ENCODE measurements around the gene DAPK3.
"Not testable (repeated sequence)": the region's sequence is repeated elsewhere in the genome, so short reads cannot be mapped to it uniquely, and the experiment has no call there.

DAPK3 gene

GRCh38 chr19:3961007-3961406 is 9.9 kb downstream of the DAPK3 start:
- H3K4me1 Mint-ChIP-seq = no peaks in the 10 kb centered on the region

DNA sequence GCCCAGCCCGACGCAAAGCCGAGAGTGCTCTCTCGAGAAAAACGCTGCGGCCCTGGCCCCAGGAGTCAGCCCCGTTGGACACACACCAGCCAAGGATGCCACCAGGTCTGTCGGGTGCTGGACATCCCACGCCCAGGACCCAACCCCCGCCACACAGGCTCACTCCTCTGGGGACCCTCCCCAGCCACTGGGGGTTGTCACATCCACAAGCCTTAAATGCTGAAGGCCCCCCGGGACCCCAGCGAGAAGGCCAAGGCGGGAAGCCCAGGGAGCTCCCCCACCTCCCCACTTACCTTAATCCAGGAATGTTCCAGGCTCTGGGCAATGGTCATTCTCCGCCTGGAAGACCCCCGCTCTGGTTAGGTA is 11.2 kb downstream of the DAPK3 start:
- DNase-seq (ENCODE audit: low spot score in 2 of 2) (no peak), ATAC-seq (ENCODE audit: low read depth) (no peak)
- H3K9me3 Mint-ChIP-seq = no peaks in the 10 kb centered on the region
- no peaks in the 10 kb centered on the region for H3K27me3 Mint-ChIP-seq
- no peaks in the 10 kb centered on the region for H3K4me1 Mint-ChIP-seq
- H3K36me3 Mint-ChIP-seq = peaks cover 9% of the 10 kb centered on the region
- H3K27ac Mint-ChIP-seq = no peak overlapping the region
- H3K4me3 Mint-ChIP-seq = no peak overlapping the region

More at GRCh38 chr19:3961007-3961406, 9.9 kb downstream of the DAPK3 start:
- no peak for DNase-seq (ENCODE audit: low spot score in 2 of 2)
- no peak for ATAC-seq (ENCODE audit: low read depth)
- H3K27me3 Mint-ChIP-seq = no peaks in the 10 kb centered on the region
- no peak overlapping the region for H3K4me3 Mint-ChIP-seq
- H3K27ac Mint-ChIP-seq = no peak overlapping the region
- peaks cover 11% of the 10 kb centered on the region for H3K36me3 Mint-ChIP-seq
- no peaks in the 10 kb centered on the region for H3K9me3 Mint-ChIP-seq

DNA sequence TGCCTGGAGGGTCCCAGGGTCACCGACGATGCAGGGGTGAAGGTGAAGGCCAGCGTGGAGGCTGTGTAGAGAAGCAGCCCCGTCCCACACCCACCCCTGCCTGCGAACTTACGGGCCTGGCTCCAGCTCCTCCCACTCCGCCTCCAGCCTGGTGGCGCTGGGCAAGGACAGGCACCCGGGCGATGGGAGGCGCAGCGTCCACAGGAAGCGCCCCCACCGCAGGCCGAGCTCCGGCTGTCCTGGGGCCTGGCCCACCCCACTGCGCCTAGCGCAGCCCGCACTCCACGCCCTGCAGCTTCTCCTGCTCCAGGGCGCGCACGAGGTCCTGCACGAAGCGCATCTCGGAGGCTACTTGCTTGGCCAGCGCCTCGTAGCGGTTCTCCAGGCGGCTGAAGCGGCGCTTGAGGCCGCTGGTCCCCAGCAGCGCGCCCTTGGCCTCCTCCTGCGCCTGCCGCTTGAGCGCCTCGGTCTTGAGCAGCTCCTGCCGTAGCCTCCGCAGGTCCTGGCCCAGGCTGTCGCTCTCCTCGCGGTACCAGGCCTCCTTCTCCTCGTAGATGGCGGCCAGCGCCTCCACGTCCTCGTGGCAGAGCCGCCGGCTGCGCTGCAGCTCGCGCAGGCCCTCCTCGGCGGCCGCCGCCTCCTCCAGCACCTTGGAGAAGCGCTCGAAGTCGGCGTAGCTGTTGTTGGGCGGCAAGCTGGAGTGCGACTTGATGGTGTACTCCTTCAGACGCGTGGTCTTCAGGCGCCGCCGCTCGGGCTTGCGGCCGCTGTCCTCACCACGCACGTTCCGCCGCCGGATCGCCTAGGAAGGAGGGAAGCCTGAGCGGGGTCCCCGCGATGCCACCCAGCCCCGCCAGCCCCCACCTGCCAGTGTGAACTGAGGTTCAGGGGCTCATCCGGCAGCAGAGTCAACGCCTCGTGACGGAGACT is 11.8 kb downstream of the DAPK3 start:
- ATAC-seq (ENCODE audit: low read depth) = no peak

GRCh38 chr19:3955688-3956087 is 15.2 kb downstream of the DAPK3 start:
- DNase-seq (ENCODE audit: low spot score in 2 of 2) = no peak
- Mint-ChIP-seq H3K4me3 (no peak overlapping the region), H3K36me3 (peaks cover 3% of the 10 kb centered on the region), H3K9me3 (no peaks in the 10 kb centered on the region), H3K27me3 (peaks cover 1% of the 10 kb centered on the region), H3K4me1 (peaks cover 2% of the 10 kb centered on the region), H3K27ac (no peak overlapping the region)
- no peak for ATAC-seq (ENCODE audit: low read depth)

More for the DNA sequence above, 11.8 kb downstream of the DAPK3 start:
- DNase-seq (ENCODE audit: low spot score in 2 of 2) = no peak
- peaks cover 9% of the 10 kb centered on the region for H3K36me3 Mint-ChIP-seq
- H3K4me3 Mint-ChIP-seq = no peak overlapping the region
- no peaks in the 10 kb centered on the region for H3K4me1 Mint-ChIP-seq
- H3K27ac Mint-ChIP-seq = no peak overlapping the region
- H3K27me3 Mint-ChIP-seq = no peaks in the 10 kb centered on the region
- H3K9me3 Mint-ChIP-seq = no peaks in the 10 kb centered on the region

- not testable (repeated sequence) for H3K4me3 Mint-ChIP-seq; H3K4me1 Mint-ChIP-seq; ATAC-seq (ENCODE audit: low read depth); H3K27me3 Mint-ChIP-seq; H3K27ac Mint-ChIP-seq; DNase-seq (ENCODE audit: low spot score in 2 of 2); H3K9me3 Mint-ChIP-seq; H3K36me3 Mint-ChIP-seq
These were observed 15.6 kb downstream of the DAPK3 start for GRCh38 chr19:3955276-3955675.

- Mint-ChIP-seq H3K36me3 (peaks cover 2% of the 10 kb centered on the region), H3K27me3 (peaks cover 1% of the 10 kb centered on the region), H3K27ac (no peak overlapping the region), H3K9me3 (no peaks in the 10 kb centered on the region), H3K4me1 (peaks cover 2% of the 10 kb centered on the region), H3K4me3 (no peak overlapping the region)
- no peak for DNase-seq (ENCODE audit: low spot score in 2 of 2)
- ATAC-seq (ENCODE audit: low read depth) = no peak
These were observed 16.8 kb downstream of the DAPK3 start for GRCh38 chr19:3954107-3954506.

DNA sequence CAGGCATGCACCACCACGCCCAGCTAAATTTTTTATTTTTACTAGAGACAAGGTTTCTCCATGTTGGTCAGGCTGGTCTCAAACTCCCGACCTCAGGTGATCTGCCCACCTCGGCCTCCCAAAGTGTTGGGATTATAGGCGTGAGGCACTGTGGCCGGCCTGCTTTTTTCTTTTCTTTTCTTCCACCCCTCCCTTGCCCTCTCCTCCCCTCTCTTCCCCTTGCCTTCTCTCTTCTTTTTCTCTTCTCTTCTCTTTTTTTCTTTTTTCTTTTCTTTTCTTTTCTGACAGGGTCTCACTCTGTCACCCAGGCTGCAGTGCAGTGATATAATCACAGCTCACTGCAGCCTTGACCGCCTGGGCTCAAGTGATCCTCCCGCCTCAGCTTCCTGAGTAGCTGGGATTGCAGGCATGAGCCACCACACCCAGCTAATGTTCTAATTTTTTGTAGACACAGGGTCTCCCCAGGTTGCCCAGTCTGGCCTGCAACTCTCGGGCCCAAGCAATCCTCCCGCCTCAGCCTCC is 18.1 kb downstream of the DAPK3 start:
- H3K36me3 Mint-ChIP-seq; H3K4me3 Mint-ChIP-seq; DNase-seq (ENCODE audit: low spot score in 2 of 2): not testable (repeated sequence)

GRCh38 chr19:3950871-3951861 is 19.7 kb downstream of the DAPK3 start:
- H3K4me1 Mint-ChIP-seq = peaks cover 2% of the 10 kb centered on the region
- peak overlapping the region; percentile 39 for H3K4me3 Mint-ChIP-seq
- peaks cover 7% of the 10 kb centered on the region for H3K27me3 Mint-ChIP-seq
- no peak for DNase-seq (ENCODE audit: low spot score in 2 of 2)
- H3K36me3 Mint-ChIP-seq = peaks cover 4% of the 10 kb centered on the region
- H3K9me3 Mint-ChIP-seq = no peaks in the 10 kb centered on the region
- peak; percentile 29 for ATAC-seq (ENCODE audit: low read depth)
- no peak overlapping the region for H3K27ac Mint-ChIP-seq

More for the DNA sequence above, 18.1 kb downstream of the DAPK3 start:
- not testable (repeated sequence) for H3K4me1 Mint-ChIP-seq; H3K9me3 Mint-ChIP-seq; H3K27me3 Mint-ChIP-seq; H3K27ac Mint-ChIP-seq; ATAC-seq (ENCODE audit: low read depth)

DNA sequence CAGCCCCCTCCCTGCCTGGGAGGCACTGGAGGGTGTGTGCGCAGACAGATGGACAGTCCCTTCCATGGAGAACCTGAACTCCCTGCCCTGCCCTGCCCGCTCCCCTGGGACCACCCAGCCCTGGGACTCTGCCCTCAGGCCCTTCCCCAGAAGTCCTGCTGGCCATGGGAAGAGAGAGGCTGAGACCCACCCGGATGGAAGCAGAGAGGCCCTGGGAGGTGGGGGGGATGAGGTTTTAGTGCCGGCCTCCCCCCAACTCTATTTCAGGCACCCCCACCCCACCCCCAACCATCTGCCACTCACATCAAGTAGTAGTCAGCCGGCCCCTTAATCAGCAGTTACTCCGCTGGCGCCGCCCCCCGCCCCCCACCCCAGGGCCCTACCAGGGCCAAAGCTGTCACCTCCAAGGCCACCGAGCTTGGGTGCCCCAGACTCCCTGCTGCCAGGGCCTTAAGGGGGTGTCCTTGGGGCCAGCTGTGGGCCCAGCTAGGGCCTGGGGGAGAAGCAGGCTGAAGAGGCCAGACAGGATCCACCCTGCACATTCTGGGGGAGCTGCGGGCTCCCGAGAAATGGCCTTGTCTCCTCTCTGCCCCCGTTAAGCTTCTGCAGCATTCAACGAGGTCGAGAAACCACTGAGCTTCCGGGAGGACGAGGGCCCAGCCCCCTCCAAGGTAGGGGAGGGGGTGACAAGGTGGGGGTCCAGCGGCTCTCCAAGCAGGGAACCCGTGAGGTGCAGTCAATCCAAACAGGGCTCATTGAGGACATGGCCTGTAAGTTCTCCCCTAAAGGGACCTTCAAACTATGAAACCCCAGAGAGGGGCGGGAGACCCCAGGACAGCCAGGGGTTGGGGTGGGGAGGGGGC is 20.7 kb downstream of the DAPK3 start:
- no peak overlapping the region for H3K27ac Mint-ChIP-seq
- peaks cover 2% of the 10 kb centered on the region for H3K4me1 Mint-ChIP-seq
- peaks cover 9% of the 10 kb centered on the region for H3K27me3 Mint-ChIP-seq
- H3K36me3 Mint-ChIP-seq = peaks cover 2% of the 10 kb centered on the region
- DNase-seq (ENCODE audit: low spot score in 2 of 2) = no peak
- no peaks in the 10 kb centered on the region for H3K9me3 Mint-ChIP-seq
- no peak for ATAC-seq (ENCODE audit: low read depth)
- no peak overlapping the region for H3K4me3 Mint-ChIP-seq

DNA sequence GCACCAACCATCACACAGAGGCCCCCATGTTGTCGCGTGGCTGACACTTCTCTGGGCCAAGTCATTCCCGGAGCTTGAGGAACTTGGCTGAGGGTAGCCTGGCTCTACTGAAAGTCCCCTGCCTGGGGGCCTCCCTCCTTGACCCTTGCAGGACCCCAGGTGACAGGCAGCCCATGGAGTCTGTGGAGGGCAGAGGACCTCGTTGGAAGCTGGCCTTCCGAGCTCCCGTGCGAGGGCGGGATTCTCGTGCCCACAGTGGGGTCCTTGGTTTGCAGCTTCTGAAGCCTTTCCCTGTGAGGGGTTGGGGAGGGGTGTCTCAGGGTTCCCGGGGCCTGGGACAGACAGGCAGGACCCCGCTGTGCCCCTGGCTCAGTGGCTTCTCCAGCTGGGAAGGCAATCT is 21.6 kb downstream of the DAPK3 start:
- H3K4me3 Mint-ChIP-seq = no peak overlapping the region
- H3K36me3 Mint-ChIP-seq = peaks cover 2% of the 10 kb centered on the region
- no peak overlapping the region for H3K27ac Mint-ChIP-seq
- DNase-seq (ENCODE audit: low spot score in 2 of 2) (no peak), ATAC-seq (ENCODE audit: low read depth) (no peak)
- peaks cover 9% of the 10 kb centered on the region for H3K27me3 Mint-ChIP-seq
- H3K4me1 Mint-ChIP-seq = peaks cover 3% of the 10 kb centered on the region
- H3K9me3 Mint-ChIP-seq = no peaks in the 10 kb centered on the region

DNA sequence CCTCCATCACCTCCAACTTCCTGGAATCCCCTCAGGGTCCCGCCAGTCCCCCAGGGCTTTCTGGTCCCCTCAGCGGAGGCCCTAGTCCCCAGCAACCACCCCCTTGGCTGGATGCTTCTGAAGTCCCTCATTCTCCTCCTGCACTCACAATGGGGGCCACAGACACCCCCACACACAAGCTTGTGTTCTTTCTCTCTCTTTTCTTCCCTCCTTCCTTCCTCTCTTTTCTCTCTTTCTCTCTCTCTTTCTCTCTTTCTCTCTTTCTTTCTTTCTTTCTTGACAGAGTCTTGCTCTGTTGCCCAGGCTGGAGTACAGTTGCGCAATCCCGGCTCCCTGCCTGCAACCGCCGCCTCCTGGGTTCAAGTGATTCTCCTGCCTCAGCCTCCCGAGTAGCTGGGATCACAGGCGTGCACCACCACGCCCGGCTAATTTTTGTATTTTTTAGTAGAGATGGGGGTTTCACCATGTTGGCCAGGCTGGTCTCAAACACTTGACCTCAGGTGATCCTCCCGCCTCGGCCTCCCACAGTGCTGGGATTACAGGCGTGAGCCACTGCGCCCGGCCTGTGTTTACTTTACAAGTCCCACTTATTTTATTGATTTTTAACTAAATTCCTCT is 23.5 kb downstream of the DAPK3 start:
- not testable (repeated sequence) for H3K27ac Mint-ChIP-seq; H3K4me3 Mint-ChIP-seq; DNase-seq (ENCODE audit: low spot score in 2 of 2); H3K36me3 Mint-ChIP-seq; H3K9me3 Mint-ChIP-seq; H3K4me1 Mint-ChIP-seq; ATAC-seq (ENCODE audit: low read depth); H3K27me3 Mint-ChIP-seq

DNA sequence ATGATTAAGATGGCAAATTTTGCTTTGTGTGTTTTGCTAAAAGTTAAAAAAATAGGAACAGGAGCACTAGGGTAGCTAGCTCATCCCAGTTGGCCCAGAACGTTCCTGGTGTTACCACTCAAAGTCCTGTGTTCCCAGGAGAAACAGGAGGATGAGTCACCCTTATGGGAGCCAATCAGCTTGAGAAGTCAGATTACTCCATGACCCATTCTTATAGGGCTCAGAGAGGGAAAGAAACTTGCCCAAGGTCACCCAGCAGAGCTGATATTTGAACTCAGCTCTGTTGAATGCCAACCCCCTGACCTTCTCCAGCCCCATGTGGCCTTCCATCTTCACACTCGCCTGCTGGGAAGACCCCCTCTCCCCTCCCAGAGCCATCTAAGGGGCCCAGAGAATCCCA is 25.1 kb downstream of the DAPK3 start:
- Mint-ChIP-seq H3K4me3 (no peak overlapping the region), H3K36me3 (peaks cover 2% of the 10 kb centered on the region), H3K27me3 (peaks cover 11% of the 10 kb centered on the region), H3K4me1 (peaks cover 3% of the 10 kb centered on the region), H3K27ac (no peak overlapping the region), H3K9me3 (no peaks in the 10 kb centered on the region)
- no peak for DNase-seq (ENCODE audit: low spot score in 2 of 2)
- ATAC-seq (ENCODE audit: low read depth) = no peak

All from memory B cell (primary cell).